Right ventricle myocardium superior (tissue), 1 donor: Measurements from ENCODE around the gene PDE4A. TPM values are rescaled to one million over a fixed set of nuclear protein-coding genes. Genes with fewer than 3 reads are reported as not detected.
A peak's percentile ranks its signal among the peaks of the same experiment; 100 is the strongest.
"Not testable (repeated sequence)": the region's sequence is repeated elsewhere in the genome, so short reads cannot be mapped to it uniquely, and the experiment has no call there.

Experiments used
- ATAC-seq: fragments of 200-7000 bp; cut with Tn5 transposase; one replicate; pipeline ENCODE4 v1.9.1; 2020; ENCODE audit warnings: mild to moderate bottlenecking; ENCODE audit not compliant: poor library complexity
- DNase-seq: peaks from one replicate; pipeline ENCODE4 v3.0.0-alpha.2; 2020
- intact Hi-C: fragments of 100-400 bp; cut with DNase I; formaldehyde crosslinking; loops from one replicate; pipeline ENCODE4 v1.11.2; 2022
- total RNA-seq: library from RNA; stranded (reverse); fragmentation: NEBNext Ultra II Directional; extraction: Animal tissue kit (Norgen Biotek cat#: 25700); gene quantifications from one replicate; pipeline ENCODE4 v1.2.1, GENCODE V29; 2021
- donor health status: DM: no; HTN: yes; CAD: no; lungs with severe emphysema.

The PDE4A gene
- total RNA-seq, 1 donor from 2014 or later: 36.8 TPM

- intact Hi-C loops: no loop called here
- DNase-seq (no peak), ATAC-seq (peak; percentile 16)
Observed at GRCh38 chr19:10450853-10451609, 30.7 kb downstream of the PDE4A start.

GRCh38 chr19:10452726-10453618 lies 32.6 kb downstream of the PDE4A start:
- intact Hi-C loops: no loop called here
- no peak for DNase-seq
- no peak for ATAC-seq

- no peak for DNase-seq
- intact Hi-C loops: no loop called here
- no peak for ATAC-seq
Observed at GRCh38 chr19:10453852-10454251, 33.5 kb downstream of the PDE4A start.

GRCh38 chr19:10454267-10454666 lies 33.9 kb downstream of the PDE4A start:
- DNase-seq (no peak), ATAC-seq (no peak)
- intact Hi-C loops: no loop called here

- DNase-seq, intact Hi-C loops, ATAC-seq: not testable (repeated sequence)
Observed at GRCh38 chr19:10458733-10459132, 38.4 kb downstream of the PDE4A start.

- ATAC-seq: no peak
- intact Hi-C loops: no loop called here
- DNase-seq: no peak
Observed at GRCh38 chr19:10460714-10461046, 40.3 kb downstream of the PDE4A start.

- intact Hi-C loops: no loop called here
- DNase-seq: peak; percentile 94
- peak; percentile 95 for ATAC-seq
Observed at GRCh38 chr19:10461047-10461949, 41.0 kb downstream of the PDE4A start.

- intact Hi-C loops, DNase-seq, ATAC-seq: not testable (repeated sequence)
Observed at GRCh38 chr19:10462042-10462441, 41.7 kb downstream of the PDE4A start.

- intact Hi-C loops: no loop called here
- no peak for DNase-seq
- no peak for ATAC-seq
Observed at GRCh38 chr19:10462557-10462956, 42.2 kb downstream of the PDE4A start.

- intact Hi-C loops: no loop called here
- no peak for ATAC-seq
- no peak for DNase-seq
Observed at GRCh38 chr19:10464456-10464855, 44.1 kb downstream of the PDE4A start.

GRCh38 chr19:10467104-10467706 lies 46.9 kb downstream of the PDE4A start:
- DNase-seq (no peak), ATAC-seq (no peak)
- intact Hi-C loops: no loop called here

GRCh38 chr19:10468133-10468532 lies 47.8 kb downstream of the PDE4A start:
- intact Hi-C loops: no loop called here
- DNase-seq: no peak
- no peak for ATAC-seq

GRCh38 chr19:10471909-10472308 lies 51.6 kb downstream of the PDE4A start:
- intact Hi-C loops: no loop called here
- ATAC-seq (no peak), DNase-seq (no peak)

GRCh38 chr19:10473192-10473591 lies 52.9 kb downstream of the PDE4A start:
- intact Hi-C loops: no loop called here
- no peak for DNase-seq
- ATAC-seq: no peak

GRCh38 chr19:10474962-10475451 lies 54.7 kb downstream of the PDE4A start:
- intact Hi-C loops: no loop called here
- ATAC-seq: no peak
- no peak for DNase-seq

GRCh38 chr19:10478476-10478875 lies 58.1 kb downstream of the PDE4A start:
- intact Hi-C loops: no loop called here
- ATAC-seq (no peak), DNase-seq (no peak)

- peak; percentile 94 for DNase-seq
- ATAC-seq: peak; percentile 98
- intact Hi-C loops: no loop called here
Observed at GRCh38 chr19:10478903-10479384, 58.6 kb downstream of the PDE4A start.

GRCh38 chr19:10486551-10486950 lies 66.2 kb downstream of the PDE4A start:
- no peak for ATAC-seq
- DNase-seq: no peak
- intact Hi-C loops: no loop called here
